Cardiac septum (tissue), 1 donor: ENCODE measurements around the gene PPP6R3. TPM values are rescaled to one million over a fixed set of nuclear protein-coding genes. Genes with fewer than 3 reads are reported as not detected.

ENCODE experiments used
- DNase-seq: peaks from one replicate; pipeline ENCODE4 v3.0.0-alpha.2; 2020; ENCODE audit warnings: low spot score
- intact Hi-C: fragments of 100-400 bp; cut with DNase I; formaldehyde crosslinking; loops from one replicate; pipeline ENCODE4 v1.14.0; 2022
- long read RNA-seq: library from polyadenylated mRNA; unstranded; transcript quantifications from one replicate; pipeline ENCODE4 v2.0.0, GENCODE V29; 2021
- total RNA-seq: library from RNA; stranded (reverse); fragmentation: NEBNext Ultra II Directional; extraction: Animal tissue kit (Norgen Biotek cat#: 25700); gene quantifications from one replicate; pipeline ENCODE4 v1.2.1, GENCODE V29; 2021
- donor health status: DM: no; HTN: no; CAD: no.

Gene PPP6R3
- total RNA-seq, result 92.4 TPM
- long read RNA-seq, full-length matches to known transcripts, result 10 of 46 reads
- long read RNA-seq, partial matches to known transcripts, result 10 of 46 reads
- long read RNA-seq, other reads (novel, unspliced or antisense), result 26 of 46 reads

DNA sequence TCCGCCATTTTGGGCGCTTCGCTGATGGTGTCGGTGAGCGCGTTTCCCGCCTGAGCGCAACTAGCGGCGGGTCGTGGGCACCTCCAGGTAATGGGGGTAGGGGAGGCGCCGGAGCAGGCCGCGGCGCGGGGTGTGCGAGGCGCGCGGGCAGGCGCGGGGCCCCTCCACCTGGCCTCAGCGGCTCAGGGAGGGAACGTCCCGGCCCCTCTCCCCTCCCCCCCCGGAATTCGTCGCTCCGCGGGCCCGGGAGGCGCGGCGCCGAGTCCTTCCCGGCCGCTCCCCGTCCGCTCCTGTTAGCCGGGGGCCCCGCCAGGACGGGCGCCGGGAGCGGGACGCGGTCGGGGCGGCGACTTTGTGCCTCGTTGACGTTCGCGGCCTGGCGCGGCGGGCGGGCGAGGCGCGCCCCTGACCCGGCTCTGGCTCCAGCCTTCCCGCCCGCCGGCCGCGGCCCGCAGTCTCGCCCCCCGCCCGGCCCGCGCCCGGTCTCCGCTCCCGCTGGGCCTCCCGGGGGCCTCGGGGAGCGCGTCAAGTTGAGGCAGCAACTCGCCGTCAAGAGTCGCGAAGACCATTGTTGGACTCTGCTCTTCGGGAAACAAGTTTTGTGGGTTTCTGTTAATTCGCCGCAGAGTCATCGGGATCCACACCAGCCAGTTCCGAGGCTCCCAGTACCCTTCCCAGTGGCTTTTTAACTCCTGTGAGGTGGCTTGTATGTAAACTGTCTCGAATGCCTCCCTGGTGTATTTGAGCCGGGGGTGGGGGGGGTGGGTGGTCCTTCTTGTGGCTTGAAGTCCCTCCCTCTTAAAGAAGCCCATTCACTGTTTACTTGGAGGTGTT is at the start of gene PPP6R3:
Gene PPP6R3 (plus strand): TSS at position 12 of the 834 bp plus-strand sequence. CDS start 76,913 bp downstream, outside the sequence.
- DNase-seq, result no peak
- intact Hi-C loops, result loop anchor here (5.0 kb wide), 2 partner anchors 36 to 121 kb away; no protein-coding TSS in a partner anchor

DNA sequence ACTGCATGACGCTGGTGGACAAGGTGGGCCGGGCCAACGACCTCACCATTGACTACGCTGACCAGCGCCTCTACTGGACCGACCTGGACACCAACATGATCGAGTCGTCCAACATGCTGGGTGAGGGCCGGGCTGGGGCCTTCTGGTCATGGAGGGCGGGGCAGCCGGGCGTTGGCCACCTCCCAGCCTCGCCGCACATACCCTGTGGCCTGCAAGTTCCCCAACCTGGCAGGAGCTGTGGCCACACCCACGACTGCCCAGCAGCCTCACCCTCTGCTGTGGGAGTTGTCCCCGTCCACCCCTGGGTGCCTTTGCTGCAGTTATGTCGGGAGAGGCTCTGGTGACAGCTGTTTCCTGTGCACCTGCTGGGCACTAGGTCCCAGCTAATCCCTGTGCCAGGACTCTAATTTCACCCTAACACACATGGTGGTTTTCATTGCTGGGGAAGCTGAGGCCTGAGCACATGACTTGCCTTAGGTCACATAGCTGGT is 49.0 kb upstream of the PPP6R3 start:
- DNase-seq, result no peak
- intact Hi-C loops, result no loop called here

DNA sequence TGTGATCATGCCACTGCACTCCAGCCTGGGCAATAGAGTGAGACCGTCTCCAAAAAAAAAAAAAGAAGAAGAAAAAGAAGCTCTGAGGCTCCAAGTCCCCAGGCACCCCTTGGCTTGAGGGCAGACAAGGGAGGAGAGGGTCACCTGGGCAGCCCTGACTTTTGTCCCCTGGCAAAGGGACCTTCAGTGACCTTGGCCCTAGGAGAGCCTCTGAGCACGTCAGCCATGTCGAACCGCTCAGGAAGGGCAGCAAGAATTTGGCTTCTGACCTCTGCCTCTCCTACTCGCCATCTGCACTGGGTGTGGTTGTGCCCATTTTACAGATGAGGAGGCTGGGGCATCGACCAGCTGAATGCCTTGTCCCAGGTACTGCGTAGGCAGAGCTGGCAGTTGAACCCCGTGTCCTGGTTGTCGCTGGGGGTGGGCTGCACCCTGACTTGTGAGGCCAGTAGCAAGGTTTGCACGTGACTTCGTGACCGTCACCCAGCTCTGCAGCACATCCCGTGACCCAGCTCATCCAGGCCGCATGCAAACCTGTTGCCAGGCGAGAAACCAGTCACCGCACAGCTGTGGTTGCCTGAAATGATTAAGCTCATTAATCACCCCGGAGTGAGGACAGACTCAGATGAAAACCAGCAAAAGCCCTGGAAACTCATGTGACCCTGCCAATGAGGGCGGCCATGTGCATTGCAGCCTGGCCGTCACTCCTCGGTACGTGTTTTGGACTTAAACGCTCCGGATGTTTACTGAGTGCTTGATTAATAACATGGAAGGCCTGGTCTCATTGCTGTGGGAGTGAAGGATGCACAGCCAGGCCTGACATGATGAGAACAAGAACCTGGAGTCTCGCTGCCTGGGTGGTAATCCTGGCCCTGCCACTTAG is 47.7 kb upstream of the PPP6R3 start:
- no peak for DNase-seq
- intact Hi-C loops, result no loop called here

GRCh38 chr11:68413591-68413999 is 47.0 kb upstream of the PPP6R3 start:
- intact Hi-C loops, result no loop called here
- DNase-seq, result no peak

DNA sequence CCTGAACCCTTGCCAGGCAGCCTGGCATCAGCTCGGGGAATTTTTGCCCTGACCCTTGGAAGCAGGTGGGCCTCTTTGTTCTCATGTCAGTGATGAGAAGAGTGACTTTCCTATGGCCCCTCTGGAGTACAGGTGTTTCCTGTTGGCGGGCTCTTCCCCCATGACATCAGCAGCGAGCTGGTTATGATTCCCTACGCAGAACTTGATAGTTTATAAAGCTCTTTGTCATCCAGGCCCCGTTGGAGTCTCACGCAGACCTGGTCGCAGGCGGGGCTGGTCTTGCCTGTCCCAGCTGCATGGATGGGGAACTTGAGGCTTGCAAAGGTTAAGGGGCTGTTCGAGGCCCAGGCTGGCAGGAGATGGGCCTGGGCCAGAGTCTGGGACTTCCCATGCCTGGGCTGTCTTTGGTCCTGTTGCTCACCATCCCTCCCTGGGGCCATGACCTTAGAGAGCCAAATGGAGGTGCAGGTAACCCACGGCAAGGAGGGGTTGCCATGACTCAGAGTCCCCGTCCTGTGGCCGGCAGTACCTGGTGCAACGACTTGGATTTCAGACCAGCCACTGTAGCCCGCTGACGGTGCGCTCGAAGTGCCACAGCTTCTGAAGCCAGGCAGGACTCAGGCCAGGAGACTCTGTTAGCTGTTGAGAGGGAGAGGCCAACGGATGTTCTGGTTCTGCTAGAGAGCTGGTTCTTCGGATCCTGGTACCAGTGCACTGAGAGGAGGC is 45.9 kb upstream of the PPP6R3 start:
- intact Hi-C loops, result no loop called here

DNA sequence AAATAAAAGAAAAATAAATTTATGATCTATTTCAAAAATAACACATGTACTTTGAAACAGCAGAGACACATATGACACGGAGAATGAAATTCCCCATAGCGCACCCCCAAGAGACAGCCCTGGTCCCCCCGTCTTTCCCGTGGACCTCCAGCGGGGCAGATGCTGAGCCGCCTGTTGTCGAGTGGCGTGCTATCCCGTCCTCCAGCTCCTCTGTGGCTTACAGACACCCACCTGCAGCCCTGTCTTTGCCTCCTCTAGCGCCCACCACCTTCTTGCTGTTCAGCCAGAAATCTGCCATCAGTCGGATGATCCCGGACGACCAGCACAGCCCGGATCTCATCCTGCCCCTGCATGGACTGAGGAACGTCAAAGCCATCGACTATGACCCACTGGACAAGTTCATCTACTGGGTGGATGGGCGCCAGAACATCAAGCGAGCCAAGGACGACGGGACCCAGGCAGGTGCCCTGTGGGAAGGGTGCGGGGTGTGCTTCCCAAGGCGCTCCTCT is 44.4 kb upstream of the PPP6R3 start:
- no peak for DNase-seq
- intact Hi-C loops, result no loop called here

More for the DNA sequence above, 45.9 kb upstream of the PPP6R3 start:
- DNase-seq, result no peak

DNA sequence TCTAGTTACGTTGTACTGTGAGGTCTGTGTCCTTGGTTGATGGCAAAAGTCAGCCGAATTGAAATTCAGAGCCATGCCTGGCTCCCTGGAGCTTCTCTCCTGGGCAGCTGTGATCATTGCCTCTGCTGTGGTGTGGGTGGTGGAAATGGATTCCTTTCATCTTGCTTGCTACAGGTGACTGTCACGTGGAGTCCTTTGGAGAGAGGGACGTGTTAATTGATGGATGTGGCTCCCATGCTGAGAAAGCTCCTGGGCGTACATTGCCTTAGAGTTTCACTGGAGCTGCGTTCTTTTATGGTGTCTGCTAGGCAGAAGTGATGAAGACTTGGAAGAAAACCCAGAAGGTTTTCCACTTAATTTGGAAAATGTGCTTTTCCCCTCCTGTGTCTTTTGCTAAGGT is 41.9 kb upstream of the PPP6R3 start:
- intact Hi-C loops, result no loop called here
- no peak for DNase-seq

DNA sequence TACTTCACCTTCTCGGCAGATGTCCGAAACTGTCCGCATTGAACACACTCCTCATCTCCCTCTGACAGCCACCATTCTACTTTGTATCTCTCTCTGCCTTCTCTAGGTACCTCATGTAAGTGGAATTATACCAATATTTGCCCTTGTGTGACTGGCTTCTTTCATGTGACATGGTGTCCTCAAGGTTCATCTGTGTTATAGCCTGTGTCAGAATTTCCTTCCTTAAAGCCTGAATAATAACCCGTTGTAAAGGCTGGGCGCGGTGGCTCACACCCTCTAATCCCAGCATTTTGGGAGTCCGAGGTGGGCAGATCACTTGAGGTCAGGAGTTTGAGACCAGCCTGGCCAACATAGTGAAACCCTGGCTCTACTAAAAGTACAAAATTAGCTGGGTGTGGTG is 40.4 kb upstream of the PPP6R3 start:
- intact Hi-C loops, result no loop called here

GRCh38 chr11:68423481-68423880 is 37.1 kb upstream of the PPP6R3 start:
- no peak for DNase-seq
- intact Hi-C loops, result no loop called here

More for the DNA sequence above, 40.4 kb upstream of the PPP6R3 start:
- DNase-seq, result no peak

GRCh38 chr11:68424101-68424632 is 36.4 kb upstream of the PPP6R3 start:
- intact Hi-C loops, result no loop called here
- DNase-seq, result no peak

GRCh38 chr11:68424981-68425865 is 35.3 kb upstream of the PPP6R3 start:
- DNase-seq, result no peak
- intact Hi-C loops, result no loop called here

GRCh38 chr11:68425866-68426380 is 34.6 kb upstream of the PPP6R3 start:
- DNase-seq, result no peak
- intact Hi-C loops, result no loop called here

GRCh38 chr11:68429661-68430060 is 30.9 kb upstream of the PPP6R3 start:
- intact Hi-C loops, result no loop called here
- no peak for DNase-seq

GRCh38 chr11:68430384-68430783 is 30.2 kb upstream of the PPP6R3 start:
- no peak for DNase-seq
- intact Hi-C loops, result no loop called here

- intact Hi-C loops, result no loop called here
Observed at GRCh38 chr11:68430801-68431200, 29.8 kb upstream of the PPP6R3 start.

GRCh38 chr11:68431984-68432645 is 28.4 kb upstream of the PPP6R3 start:
- intact Hi-C loops, result no loop called here
- no peak for DNase-seq

More at GRCh38 chr11:68430801-68431200, 29.8 kb upstream of the PPP6R3 start:
- no peak for DNase-seq

DNA sequence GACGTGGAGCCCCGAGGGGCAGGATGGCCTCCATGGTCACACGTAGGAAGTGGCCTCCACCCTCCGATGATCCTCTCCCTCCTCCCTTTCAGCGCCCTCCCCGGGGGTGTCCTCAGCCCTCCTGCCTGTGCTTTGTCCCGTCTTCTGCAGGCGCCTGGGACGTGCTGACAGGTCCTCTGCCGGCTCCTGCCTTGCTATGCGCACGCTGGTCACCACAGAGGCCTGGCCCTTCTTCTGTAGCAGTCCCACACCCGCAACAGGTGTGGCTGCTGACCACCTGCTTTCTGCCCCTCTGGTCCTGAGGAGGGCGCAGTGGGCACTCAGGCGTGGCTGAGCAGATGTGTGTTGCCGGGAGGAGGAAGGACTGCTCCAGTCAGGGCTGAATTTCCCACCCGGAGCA is 27.7 kb upstream of the PPP6R3 start:
- no peak for DNase-seq
- intact Hi-C loops, result no loop called here
